OCI-LY3 (cell line): ENCODE results near the gene ASCC1.

Experiments used
- EZH2phosphoT487 ChIP-seq: fragments of 200-600 bp; shearing (Covaris generic); IDR thresholded peaks from 2 replicates; pipeline ENCODE4 v1.6.1; 2018; ENCODE audit warnings: antibody characterized with exemption, mixed run types, low read depth
- TF ChIP-seq, protein P1 (sequence below): fragments of 200-600, 300-600 bp; sonication (generic); IDR thresholded peaks from 2 replicates; pipeline ENCODE4 v1.5.1; 2014; ENCODE audit warnings: antibody characterized with exemption, low read length, low read depth

GRCh38 chr10:72223743-72224101, 7.6 kb upstream of the ASCC1 start:
- TF ChIP-seq, protein P1, sequence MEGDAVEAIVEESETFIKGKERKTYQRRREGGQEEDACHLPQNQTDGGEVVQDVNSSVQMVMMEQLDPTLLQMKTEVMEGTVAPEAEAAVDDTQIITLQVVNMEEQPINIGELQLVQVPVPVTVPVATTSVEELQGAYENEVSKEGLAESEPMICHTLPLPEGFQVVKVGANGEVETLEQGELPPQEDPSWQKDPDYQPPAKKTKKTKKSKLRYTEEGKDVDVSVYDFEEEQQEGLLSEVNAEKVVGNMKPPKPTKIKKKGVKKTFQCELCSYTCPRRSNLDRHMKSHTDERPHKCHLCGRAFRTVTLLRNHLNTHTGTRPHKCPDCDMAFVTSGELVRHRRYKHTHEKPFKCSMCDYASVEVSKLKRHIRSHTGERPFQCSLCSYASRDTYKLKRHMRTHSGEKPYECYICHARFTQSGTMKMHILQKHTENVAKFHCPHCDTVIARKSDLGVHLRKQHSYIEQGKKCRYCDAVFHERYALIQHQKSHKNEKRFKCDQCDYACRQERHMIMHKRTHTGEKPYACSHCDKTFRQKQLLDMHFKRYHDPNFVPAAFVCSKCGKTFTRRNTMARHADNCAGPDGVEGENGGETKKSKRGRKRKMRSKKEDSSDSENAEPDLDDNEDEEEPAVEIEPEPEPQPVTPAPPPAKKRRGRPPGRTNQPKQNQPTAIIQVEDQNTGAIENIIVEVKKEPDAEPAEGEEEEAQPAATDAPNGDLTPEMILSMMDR: no peak
- no peak for TF ChIP-seq EZH2phosphoT487
